ENCODE results near the gene FOXC1. TPM values are rescaled to one million over a fixed set of nuclear protein-coding genes. Genes with fewer than 3 reads are reported as not detected.

The FOXC1 gene
- polyA plus RNA-seq, 1 of the 3 experiments (the other 2 are of a cell fraction), result 4.3 TPM

DNA sequence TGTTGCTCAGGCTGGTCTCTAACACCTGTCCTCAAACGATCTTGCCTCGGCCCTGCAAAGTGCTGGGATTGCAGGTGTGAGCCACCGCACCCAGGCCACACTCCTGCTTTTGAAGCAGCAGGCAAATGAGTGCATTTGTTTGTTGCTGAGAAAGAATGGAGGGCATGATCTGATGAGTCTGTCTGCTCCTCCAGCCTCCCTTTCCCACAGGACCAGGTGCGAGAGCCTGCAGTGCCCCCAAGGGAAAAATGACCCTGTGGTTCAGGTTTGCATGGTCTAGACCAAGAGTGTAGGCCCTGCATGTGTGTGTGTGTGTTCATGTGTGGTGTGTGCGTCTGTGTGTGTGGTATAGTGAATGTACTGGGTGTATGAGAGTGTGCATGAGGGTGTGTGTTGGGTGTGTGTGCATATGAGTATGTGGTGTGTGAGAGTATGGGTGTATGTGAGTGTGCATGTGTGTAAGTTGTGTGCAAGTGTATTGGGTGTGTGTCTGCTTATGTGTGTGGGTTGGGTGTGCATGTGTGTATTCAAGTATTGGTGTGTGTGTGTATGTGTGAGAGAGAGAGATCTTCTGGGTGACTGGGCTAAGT, 22.8 kb upstream of the FOXC1 start:
- ChIA-PET POLR2A (no interaction called here), CTCF (interaction anchor here (1.7 kb wide), 1 partner anchor 9 kb away, joined by 8 read pairs; no protein-coding TSS in a partner anchor)
- Histone ChIP-seq H3K9me3 (no peaks in the 10 kb centered on the region), H3K9ac (no peak overlapping the region), H3K27me3 (ENCODE audit: insufficient read depth) (peaks cover 57% of the 10 kb centered on the region), H3K4me1 (ENCODE audit: control insufficient read depth in 1 of 2, insufficient read depth in 2 of 2, low read depth in 1 of 2, low read length in 1 of 2) (no peaks in the 10 kb centered on the region), H3K79me2 (ENCODE audit: insufficient read depth) (no peaks in the 10 kb centered on the region), H3K9me2 (no peaks in the 10 kb centered on the region), H4K20me1 (ENCODE audit: insufficient read depth) (no peaks in the 10 kb centered on the region), H3F3A (replicated peaks; ENCODE audit: insufficient read depth) (no peaks in the 10 kb centered on the region), H2AFZ (ENCODE audit: low read depth) (no peak overlapping the region), H3K27ac (ENCODE audit: low read depth in 2 of 2, low read length in 1 of 2) (no peak overlapping the region), H3K4me2 (no peak overlapping the region), H3K4me3 (ENCODE audit: low read depth in 2 of 2, low read length in 1 of 2) (no peak overlapping the region), H3K36me3 (replicated peaks in 1 of 2; ENCODE audit: control insufficient read depth in 1 of 2, insufficient read depth in 2 of 2, low read length in 1 of 2) (no peaks in the 10 kb centered on the region)
- DNase-seq, result no peak
- no peak for TF ChIP-seq RXRA (IDR thresholded peaks at IDR 0.05; ENCODE audit: borderline replicate concordance, low read depth)
- TF ChIP-seq ZBTB33 (IDR thresholded peaks at IDR 0.05; ENCODE audit: borderline replicate concordance, low read depth), result no peak
- TF ChIP-seq, protein P1, sequence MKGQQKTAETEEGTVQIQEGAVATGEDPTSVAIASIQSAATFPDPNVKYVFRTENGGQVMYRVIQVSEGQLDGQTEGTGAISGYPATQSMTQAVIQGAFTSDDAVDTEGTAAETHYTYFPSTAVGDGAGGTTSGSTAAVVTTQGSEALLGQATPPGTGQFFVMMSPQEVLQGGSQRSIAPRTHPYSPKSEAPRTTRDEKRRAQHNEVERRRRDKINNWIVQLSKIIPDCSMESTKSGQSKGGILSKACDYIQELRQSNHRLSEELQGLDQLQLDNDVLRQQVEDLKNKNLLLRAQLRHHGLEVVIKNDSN (IDR thresholded peaks at IDR 0.05; ENCODE audit: borderline replicate concordance, low read depth), result no peak
- TF ChIP-seq, protein P2, sequence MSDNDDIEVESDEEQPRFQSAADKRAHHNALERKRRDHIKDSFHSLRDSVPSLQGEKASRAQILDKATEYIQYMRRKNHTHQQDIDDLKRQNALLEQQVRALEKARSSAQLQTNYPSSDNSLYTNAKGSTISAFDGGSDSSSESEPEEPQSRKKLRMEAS (IDR thresholded peaks at IDR 0.05; ENCODE audit: low read depth), result no peak
- TF ChIP-seq IRF3 (IDR thresholded peaks at IDR 0.05; ENCODE audit: low read depth, low read length), result no peak
- TF ChIP-seq TEAD4 (IDR thresholded peaks at IDR 0.05; ENCODE audit: borderline replicate concordance, insufficient read depth), result no peak
- no peak for TF ChIP-seq GATA2 (CRISPR knock-in tag; IDR thresholded peaks at IDR 0.05)
- TF ChIP-seq USF2 (IDR thresholded peaks at IDR 0.05; ENCODE audit: borderline replicate concordance, low read depth, low read length), result no peak
- no peak for TF ChIP-seq MEF2A (IDR thresholded peaks at IDR 0.05; ENCODE audit: borderline replicate concordance, low read depth)
- no peak for TF ChIP-seq CHD2 (IDR thresholded peaks at IDR 0.05; ENCODE audit: low read length, partially characterized antibody)
- WGBS (ENCODE audit: low lambda C conversion rate), result 13% methylated on average over 5 of the region's 5 CpGs

GRCh38 chr6:1587546-1587945, 22.2 kb upstream of the FOXC1 start:
- no peak overlapping the region for H3K9ac ChIP-seq
- POLR2A ChIA-PET, result no interaction called here
- H3K4me2 ChIP-seq, result no peak overlapping the region
- H3K27me3 ChIP-seq (ENCODE audit: insufficient read depth), result peaks cover 62% of the 10 kb centered on the region
- H2AFZ ChIP-seq (ENCODE audit: low read depth), result no peak overlapping the region
- no peak overlapping the region for H3K4me3 ChIP-seq (ENCODE audit: low read depth in 2 of 2, low read length in 1 of 2)
- H3F3A ChIP-seq (replicated peaks; ENCODE audit: insufficient read depth), result no peaks in the 10 kb centered on the region
- CTCF ChIA-PET, result interaction anchor here (1.7 kb wide), 1 partner anchor 9 kb away, joined by 8 read pairs; no protein-coding TSS in a partner anchor
- no peaks in the 10 kb centered on the region for H3K79me2 ChIP-seq (ENCODE audit: insufficient read depth)
- no peak for DNase-seq
- no peaks in the 10 kb centered on the region for H3K36me3 ChIP-seq (replicated peaks in 1 of 2; ENCODE audit: control insufficient read depth in 1 of 2, insufficient read depth in 2 of 2, low read length in 1 of 2)
- no peak overlapping the region for H3K27ac ChIP-seq (ENCODE audit: low read depth in 2 of 2, low read length in 1 of 2)
- H3K9me3 ChIP-seq, result no peaks in the 10 kb centered on the region
- no peaks in the 10 kb centered on the region for H3K4me1 ChIP-seq (ENCODE audit: control insufficient read depth in 1 of 2, insufficient read depth in 2 of 2, low read depth in 1 of 2, low read length in 1 of 2)
- TF ChIP-seq RCOR1 (IDR thresholded peaks at IDR 0.05; ENCODE audit: low read length), result no peak
- TF ChIP-seq, protein P3, sequence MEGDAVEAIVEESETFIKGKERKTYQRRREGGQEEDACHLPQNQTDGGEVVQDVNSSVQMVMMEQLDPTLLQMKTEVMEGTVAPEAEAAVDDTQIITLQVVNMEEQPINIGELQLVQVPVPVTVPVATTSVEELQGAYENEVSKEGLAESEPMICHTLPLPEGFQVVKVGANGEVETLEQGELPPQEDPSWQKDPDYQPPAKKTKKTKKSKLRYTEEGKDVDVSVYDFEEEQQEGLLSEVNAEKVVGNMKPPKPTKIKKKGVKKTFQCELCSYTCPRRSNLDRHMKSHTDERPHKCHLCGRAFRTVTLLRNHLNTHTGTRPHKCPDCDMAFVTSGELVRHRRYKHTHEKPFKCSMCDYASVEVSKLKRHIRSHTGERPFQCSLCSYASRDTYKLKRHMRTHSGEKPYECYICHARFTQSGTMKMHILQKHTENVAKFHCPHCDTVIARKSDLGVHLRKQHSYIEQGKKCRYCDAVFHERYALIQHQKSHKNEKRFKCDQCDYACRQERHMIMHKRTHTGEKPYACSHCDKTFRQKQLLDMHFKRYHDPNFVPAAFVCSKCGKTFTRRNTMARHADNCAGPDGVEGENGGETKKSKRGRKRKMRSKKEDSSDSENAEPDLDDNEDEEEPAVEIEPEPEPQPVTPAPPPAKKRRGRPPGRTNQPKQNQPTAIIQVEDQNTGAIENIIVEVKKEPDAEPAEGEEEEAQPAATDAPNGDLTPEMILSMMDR (IDR thresholded peaks at IDR 0.05), result no peak
- no peak for TF ChIP-seq FOXJ3 (CRISPR knock-in tag; IDR thresholded peaks at IDR 0.05)
- TF ChIP-seq GATA2 (CRISPR knock-in tag; IDR thresholded peaks at IDR 0.05), result no peak
- H4K20me1 ChIP-seq (ENCODE audit: insufficient read depth), result no peaks in the 10 kb centered on the region
- WGBS (ENCODE audit: low lambda C conversion rate), result 63% methylated on average over 6 of the region's 7 CpGs
- H3K9me2 ChIP-seq, result no peaks in the 10 kb centered on the region

All from SK-N-SH (cell line).